Stromal cell of bone marrow (primary cell): Measurements from ENCODE around the gene TMEM97.
"Not testable (repeated sequence)": the region's sequence is repeated elsewhere in the genome, so short reads cannot be mapped to it uniquely, and the experiment has no call there.

Experiments used
- DNase-seq: peaks from one replicate; pipeline ENCODE4 v3.0.0-alpha.2; 2012; ENCODE audit warnings: low read depth

The TMEM97 gene

GRCh38 chr17:28338056-28338768 lies 19.2 kb downstream of the TMEM97 start:
- DNase-seq: no peak

GRCh38 chr17:28338769-28339212 lies 19.8 kb downstream of the TMEM97 start:
- not testable (repeated sequence) for DNase-seq

- no peak for DNase-seq
Observed at GRCh38 chr17:28339431-28339830, 20.4 kb downstream of the TMEM97 start.

- no peak for DNase-seq
Observed at GRCh38 chr17:28340374-28340773, 21.4 kb downstream of the TMEM97 start.

- no peak for DNase-seq
Observed at GRCh38 chr17:28341516-28341915, 22.5 kb downstream of the TMEM97 start.

- no peak for DNase-seq
Observed at GRCh38 chr17:28342313-28342712, 23.3 kb downstream of the TMEM97 start.

- DNase-seq: no peak
Observed at GRCh38 chr17:28343491-28343932, 24.5 kb downstream of the TMEM97 start.

- no peak for DNase-seq
Observed at GRCh38 chr17:28344011-28344410, 25.0 kb downstream of the TMEM97 start.

GRCh38 chr17:28344435-28344901 lies 25.5 kb downstream of the TMEM97 start:
- DNase-seq: no peak

- no peak for DNase-seq
Observed at GRCh38 chr17:28345419-28346198, 26.6 kb downstream of the TMEM97 start.

GRCh38 chr17:28346199-28346580 lies 27.2 kb downstream of the TMEM97 start:
- DNase-seq: no peak

GRCh38 chr17:28346746-28347246 lies 27.8 kb downstream of the TMEM97 start:
- no peak for DNase-seq

- peak; percentile 79 for DNase-seq
Observed at GRCh38 chr17:28347261-28347891, 28.4 kb downstream of the TMEM97 start.

- DNase-seq: no peak
Observed at GRCh38 chr17:28348979-28349378, 30.0 kb downstream of the TMEM97 start.

GRCh38 chr17:28350271-28350670 lies 31.3 kb downstream of the TMEM97 start:
- DNase-seq: no peak

- peak; percentile 92 for DNase-seq
Observed at GRCh38 chr17:28357061-28357900, 38.3 kb downstream of the TMEM97 start, which contains the start of gene POLDIP2. TSS of gene POLDIP2 (minus strand) at chr17:28357527. CDS start at chr17:28357448, 79 bp downstream.

- no peak for DNase-seq
Observed at GRCh38 chr17:28357901-28358197, 38.8 kb downstream of the TMEM97 start.

- no peak for DNase-seq
Observed at GRCh38 chr17:28363186-28363585, 44.2 kb downstream of the TMEM97 start.

- DNase-seq: no peak
Observed at GRCh38 chr17:28363776-28364650, 45.0 kb downstream of the TMEM97 start.

- DNase-seq: no peak
Observed at GRCh38 chr17:28364665-28365363, 45.8 kb downstream of the TMEM97 start, which contains the start of gene SEBOX. TSS of gene SEBOX (minus strand) at chr17:28365199. CDS start at chr17:28365151, 48 bp downstream.
